B cell (primary cell): ENCODE results near the gene PTPRT. TPM values are rescaled to one million over a fixed set of nuclear protein-coding genes. Genes with fewer than 3 reads are reported as not detected.

Experiments used
- ATAC-seq: fragments of 200-7000 bp; cut with Tn5 transposase; one replicate; pipeline ENCODE4 v1.10.0; 2021; ENCODE audit warnings: low read depth, mild to moderate bottlenecking, moderate number of reproducible peaks, moderate library complexity
- CTCF ChIA-PET: fragments of 350-600 bp; sonication (Branson Sonifier 250); formaldehyde crosslinking; loops from one replicate; lab custom pipeline; 2021; ENCODE audit warnings: antibody characterized with exemption, inconsistent platforms; lab: Charles Lee
- POLR2A ChIA-PET: fragments of 350-600 bp; sonication (Branson Sonifier 250); formaldehyde crosslinking; loops from one replicate; lab custom pipeline; 2021; ENCODE audit warnings: antibody characterized with exemption; lab: Charles Lee
- DNase-seq: peaks from one replicate; pipeline ENCODE4 v3.0.0; 2013
- H2AFZ ChIP-seq: 2 replicates; pipeline ENCODE4 v1.6.1; 2012; ENCODE audit warnings: mild to moderate bottlenecking, low read depth, low read length; ENCODE audit not compliant: insufficient read depth, poor library complexity, severe bottlenecking
- H3K27ac ChIP-seq, 2 donors: 1 replicate in 1 of 2; 2 replicates in 1 of 2; pipeline ENCODE4 v1.5.1; 2012 to 2013; ENCODE audit warnings: low read length in 2 of 2, mild to moderate bottlenecking in 2 of 2, moderate library complexity in 1 of 2
- H3K27me3 ChIP-seq, 4 experiments: fragments of 200-600 bp in 1 of 4; sonication (generic) in 1 of 4; replicated peaks in 1 of 4; 1 replicate in 2 of 4; 2 replicates in 2 of 4; pipeline versions ENCODE4 v1.6.1 to v1.7.0; 2013 to 2016; ENCODE audit warnings: low read length in 3 of 4, mild to moderate bottlenecking in 2 of 4, mixed read lengths in 1 of 4, moderate library complexity in 1 of 4; ENCODE audit not compliant: insufficient read depth in 4 of 4, control insufficient read depth in 3 of 4; ENCODE audit errors: control extremely low read depth in 1 of 4
- H3K36me3 ChIP-seq, 2 experiments: replicated peaks in 1 of 2; 1 replicate in 1 of 2; 2 replicates in 1 of 2; pipeline versions ENCODE4 v1.6.1 to v1.7.1; 2013; ENCODE audit warnings: low read length in 1 of 2; ENCODE audit not compliant: insufficient read depth in 2 of 2, control insufficient read depth in 1 of 2; ENCODE audit errors: control extremely low read depth in 1 of 2, extremely low read depth in 1 of 2
- H3K4me1 ChIP-seq, 2 donors: fragments of 200-600 bp in 1 of 2; sonication (generic) in 1 of 2; 1 replicate in 1 of 2; 2 replicates in 1 of 2; pipeline versions ENCODE4 v1.5.1 to v1.6.1; 2013 to 2017; ENCODE audit warnings: low read length in 2 of 2; ENCODE audit not compliant: control insufficient read depth in 2 of 2, insufficient read depth in 2 of 2
- H3K4me2 ChIP-seq: replicated peaks from 2 replicates; pipeline ENCODE3; 2012; ENCODE audit warnings: mild to moderate bottlenecking, low read depth, low read length; ENCODE audit not compliant: poor library complexity, severe bottlenecking
- H3K4me3 ChIP-seq, 5 experiments: fragments of 200-600 bp in 1 of 5; sonication (generic) in 1 of 5; 1 replicate in 3 of 5; 2 replicates in 2 of 5; pipeline versions ENCODE4 v1.5.1 to v1.7.0; 2011 to 2016; ENCODE audit warnings: low read length in 4 of 5, mild to moderate bottlenecking in 4 of 5, low read depth in 2 of 5, control low read depth in 1 of 5, moderate library complexity in 1 of 5; ENCODE audit not compliant: insufficient read depth in 1 of 5; ENCODE audit errors: control extremely low read depth in 1 of 5, extremely low read depth in 1 of 5
- H3K79me2 ChIP-seq: fragments of 200-600 bp; sonication (generic); one replicate; pipeline ENCODE4 v1.6.0; 2016; ENCODE audit warnings: low read length; ENCODE audit not compliant: control insufficient read depth, insufficient read depth
- H3K9ac ChIP-seq: fragments of 200-600 bp; sonication (generic); 2 replicates; pipeline ENCODE4 v1.6.1; 2017; ENCODE audit warnings: mild to moderate bottlenecking, low read length, moderate library complexity
- H3K9me3 ChIP-seq, 3 donors: one replicate each; pipeline versions ENCODE4 v1.6.1 to v1.7.1; 2013; ENCODE audit warnings: low read length in 2 of 3; ENCODE audit not compliant: control insufficient read depth in 2 of 3, insufficient read depth in 1 of 3; ENCODE audit errors: control extremely low read depth in 1 of 3
- H4K20me1 ChIP-seq: 2 replicates; pipeline ENCODE4 v1.6.0; 2012; ENCODE audit warnings: mild to moderate bottlenecking, low read length; ENCODE audit not compliant: insufficient read depth, control insufficient read depth, poor library complexity, severe bottlenecking
- H3K27ac Mint-ChIP-seq: one replicate; pipeline ENCODE4 v1.8.0; 2021; ENCODE audit warnings: mixed read lengths
- H3K27me3 Mint-ChIP-seq: one replicate; pipeline ENCODE4 v1.8.0; 2021; ENCODE audit warnings: mixed read lengths
- H3K4me1 Mint-ChIP-seq: one replicate; pipeline ENCODE4 v1.8.0; 2021; ENCODE audit warnings: mixed read lengths
- H3K4me3 Mint-ChIP-seq: one replicate; pipeline ENCODE4 v1.8.0; 2021; ENCODE audit warnings: mixed read lengths
- H3K9me3 Mint-ChIP-seq: one replicate; pipeline ENCODE4 v1.8.0; 2022; ENCODE audit warnings: mixed read lengths; ENCODE audit not compliant: insufficient read depth
- CTCF ChIP-seq: fragments of 200-600 bp; IDR thresholded peaks from one replicate; pipeline ENCODE4 v1.8.0; 2022; ENCODE audit warnings: antibody characterized with exemption, mild to moderate bottlenecking
- EZH2 ChIP-seq: IDR thresholded peaks from 2 replicates; pipeline ENCODE4 v1.6.1; 2012; ENCODE audit warnings: borderline replicate concordance, low read depth, mild to moderate bottlenecking, moderate library complexity, low read length; ENCODE audit not compliant: insufficient read depth, poor library complexity, severe bottlenecking
- WGBS: methylation state at CpG from one replicate; pipeline ENCODE4 v1.1.5; 2013; ENCODE audit warnings: missing lambda C conversion rate; ENCODE audit not compliant: insufficient coverage; 5-methylcytosine and 5-hydroxymethylcytosine counted together
- intact Hi-C: fragments of 100-400 bp; cut with micrococcal nuclease; formaldehyde crosslinking; loops from one replicate; pipeline ENCODE4 v1.10.0; 2022
- polyA plus RNA-seq: library from polyadenylated mRNA; depleted of rRNA; stranded (reverse); fragments of >200 nt; gene quantifications from 2 replicates; pipeline ENCODE4 v1.2.3, GENCODE V29; 2012
- total RNA-seq, 2 donors: library from RNA; stranded (reverse); fragments of 120-200 nt in 1 of 2; gene quantifications; 1 replicate in 1 of 2; 2 replicates in 1 of 2; pipeline versions ENCODE4 v1.2.3 to v1.2.4, GENCODE V29; 2013 to 2022

The PTPRT gene
- total and polyA plus RNA-seq, 2 donors (not counting 1 experiment from before 2014, with no cell fraction given) = not detected

- Mint-ChIP-seq H3K4me3 (no peak overlapping the region), H3K4me1 (no peaks in the 10 kb centered on the region), H3K27ac (no peak overlapping the region), H3K27me3 (peaks cover 5% of the 10 kb centered on the region), H3K9me3 (no peaks in the 10 kb centered on the region)
- Histone ChIP-seq H2AFZ (no peak overlapping the region), H3K4me2 (no peak overlapping the region), H3K9ac (no peak overlapping the region), H3K79me2 (no peaks in the 10 kb centered on the region), H3K9me3 (no peaks in the 10 kb centered on the region), H3K27me3 (no peaks in the 10 kb centered on the region), H4K20me1 (no peaks in the 10 kb centered on the region), H3K4me3 (no peak overlapping the region), H3K27ac (no peak overlapping the region), H3K4me1 (no peaks in the 10 kb centered on the region), H3K36me3 (no peaks in the 10 kb centered on the region)
- CTCF ChIA-PET = no interaction called here
- DNase-seq = no peak
- POLR2A ChIA-PET = no interaction called here
- WGBS = 80% methylated on average over 1 of the region's 3 CpGs
- intact Hi-C loops = no loop called here
- no peak for TF ChIP-seq EZH2
- TF ChIP-seq CTCF = no peak
- no peak for ATAC-seq
Measured at GRCh38 chr20:42482808-42483207, 706.9 kb downstream of the PTPRT start.

- Mint-ChIP-seq H3K4me3 (no peak overlapping the region), H3K9me3 (no peaks in the 10 kb centered on the region), H3K27me3 (peaks cover 5% of the 10 kb centered on the region), H3K27ac (no peak overlapping the region), H3K4me1 (no peaks in the 10 kb centered on the region)
- no peaks in the 10 kb centered on the region for H3K79me2 ChIP-seq
- H2AFZ ChIP-seq = no peak overlapping the region
- ATAC-seq (no peak), DNase-seq (no peak)
- no peak overlapping the region for H3K4me2 ChIP-seq
- intact Hi-C loops = no loop called here
- ChIA-PET CTCF (no interaction called here), POLR2A (no interaction called here)
- H3K4me1 ChIP-seq = no peaks in the 10 kb centered on the region
- TF ChIP-seq CTCF (no peak), EZH2 (no peak)
- H3K9ac ChIP-seq = no peak overlapping the region
- peaks cover 0 to 6% (median 0%) of the 10 kb centered on the region in 3 donors for H3K9me3 ChIP-seq
- no peak overlapping the region for H3K4me3 ChIP-seq
- H3K27me3 ChIP-seq = no peaks in the 10 kb centered on the region
- H3K27ac ChIP-seq = no peak overlapping the region
- no peaks in the 10 kb centered on the region for H3K36me3 ChIP-seq
- no peaks in the 10 kb centered on the region for H4K20me1 ChIP-seq
- WGBS = 92% methylated on average over 4 of the region's 7 CpGs
Measured at GRCh38 chr20:42475773-42476172, 713.9 kb downstream of the PTPRT start.
